SK-N-SH (cell line): ENCODE data around the gene BCR. TPM values are rescaled to one million over a fixed set of nuclear protein-coding genes. Genes with fewer than 3 reads are reported as not detected.

Source experiments
- CTCF ChIA-PET: fragments of 300-600, 350-600 bp; formaldehyde crosslinking; extraction: SDS; loops from one replicate; lab custom pipeline; 2021; lab: Yijun Ruan, JAX
- POLR2A ChIA-PET: fragments of 350-600 bp; sonication (Branson Sonifier 250); formaldehyde crosslinking; extraction: SDS; loops from one replicate; lab custom pipeline; 2020; ENCODE audit warnings: antibody characterized with exemption, inconsistent platforms; lab: Yijun Ruan, JAX
- DNase-seq: peaks from one replicate; pipeline ENCODE4 v3.0.0; 2012
- H2AFZ ChIP-seq: fragments of 200-600 bp; sonication (generic); 2 replicates; pipeline ENCODE4 v1.8.1; 2016; ENCODE audit warnings: antibody characterized with exemption, mild to moderate bottlenecking, low read depth
- H3F3A ChIP-seq: fragments of 200-600 bp; sonication (generic); replicated peaks from 2 replicates; pipeline ENCODE3; 2016; ENCODE audit warnings: antibody characterized with exemption, mild to moderate bottlenecking; ENCODE audit not compliant: insufficient read depth
- H3K27ac ChIP-seq, 2 experiments: fragments of 200-500 bp in 1 of 2; fragments of 200-600 bp in 1 of 2; sonication (Bioruptor generic) in 1 of 2; sonication (generic), shearing (Covaris generic) in 1 of 2; 2 replicates each; pipeline versions ENCODE4 v1.5.1 to v1.6.1; 2014 to 2016; ENCODE audit warnings: low read depth in 2 of 2, inconsistent platforms in 1 of 2, low read length in 1 of 2, mild to moderate bottlenecking in 1 of 2, mixed read lengths in 1 of 2
- H3K27me3 ChIP-seq: fragments of 200-600 bp; sonication (generic), shearing (Covaris generic); 2 replicates; pipeline ENCODE4 v1.6.1; 2016; ENCODE audit warnings: mixed run types; ENCODE audit not compliant: insufficient read depth
- H3K36me3 ChIP-seq, 2 experiments: fragments of 200-500 bp in 1 of 2; fragments of 200-600 bp in 1 of 2; sonication (Bioruptor generic) in 1 of 2; sonication (generic) in 1 of 2; replicated peaks in 1 of 2; 2 replicates each; pipeline versions ENCODE3 to v1.5.1; 2014 to 2016; ENCODE audit warnings: low read length in 1 of 2, mild to moderate bottlenecking in 1 of 2; ENCODE audit not compliant: insufficient read depth in 2 of 2, control insufficient read depth in 1 of 2
- H3K4me1 ChIP-seq, 2 experiments: fragments of 200-500 bp in 1 of 2; fragments of 200-600 bp in 1 of 2; sonication (Bioruptor generic) in 1 of 2; sonication (generic), shearing (Covaris generic) in 1 of 2; 2 replicates each; pipeline versions ENCODE4 v1.5.1 to v1.6.1; 2014 to 2016; ENCODE audit warnings: low read depth in 1 of 2, low read length in 1 of 2, mixed run types in 1 of 2; ENCODE audit not compliant: insufficient read depth in 2 of 2, control insufficient read depth in 1 of 2
- H3K4me2 ChIP-seq: fragments of 200-600 bp; sonication (generic), shearing (Covaris generic); 2 replicates; pipeline ENCODE4 v1.6.1; 2017; ENCODE audit warnings: mixed run types
- H3K4me3 ChIP-seq, 2 experiments: fragments of 200-500 bp in 1 of 2; fragments of 200-600 bp in 1 of 2; sonication (Bioruptor generic) in 1 of 2; sonication (generic), shearing (Covaris generic) in 1 of 2; 2 replicates each; pipeline versions ENCODE4 v1.5.1 to v1.8.1; 2014 to 2016; ENCODE audit warnings: low read depth in 2 of 2, inconsistent platforms in 1 of 2, low read length in 1 of 2, mild to moderate bottlenecking in 1 of 2, mixed read lengths in 1 of 2, moderate library complexity in 1 of 2
- H3K79me2 ChIP-seq: fragments of 200-600 bp; sonication (generic); 2 replicates; pipeline ENCODE4 v1.8.1; 2017; ENCODE audit warnings: mild to moderate bottlenecking; ENCODE audit not compliant: insufficient read depth
- H3K9ac ChIP-seq: fragments of 200-600 bp; sonication (generic); 2 replicates; pipeline ENCODE4 v1.6.1; 2017; ENCODE audit warnings: mixed run types
- H3K9me2 ChIP-seq: fragments of 200-600 bp; sonication (generic); 2 replicates; pipeline ENCODE4 v1.6.1; 2017; ENCODE audit warnings: mixed run types
- H3K9me3 ChIP-seq: fragments of 200-600 bp; sonication (generic); 2 replicates; pipeline ENCODE4 v1.6.1; 2017; ENCODE audit warnings: mixed run types, mild to moderate bottlenecking, moderate library complexity
- H4K20me1 ChIP-seq: fragments of 200-600 bp; sonication (generic); 2 replicates; pipeline ENCODE4 v1.6.1; 2017; ENCODE audit warnings: mild to moderate bottlenecking, mixed run types; ENCODE audit not compliant: insufficient read depth
- CTCF ChIP-seq: fragments of 200-600 bp; sonication (generic); IDR thresholded peaks from 2 replicates; pipeline ENCODE4 v1.6.1; 2017; ENCODE audit warnings: antibody characterized with exemption, mild to moderate bottlenecking, moderate library complexity
- ELF1 ChIP-seq: IDR thresholded peaks from 2 replicates; pipeline ENCODE4 v1.4.0; 2012
- EP300 ChIP-seq, 2 experiments: IDR thresholded peaks; 2 replicates each; pipeline versions ENCODE4 v1.4.0 to v1.6.1; 2012; ENCODE audit warnings: borderline replicate concordance in 1 of 2, low read depth in 1 of 2, low read length in 1 of 2
- EZH2phosphoT487 ChIP-seq: fragments of 200-600 bp; sonication (generic); IDR thresholded peaks from 2 replicates; pipeline ENCODE4 v1.6.1; 2017; ENCODE audit warnings: low read depth, mixed run types, mild to moderate bottlenecking, antibody characterized with exemption, moderate library complexity, borderline replicate concordance
- FOXJ3 ChIP-seq: sonication (generic); formaldehyde crosslinking; IDR thresholded peaks from 2 replicates; pipeline ENCODE4 v1.5.1; 2020; ENCODE audit warnings: mild to moderate bottlenecking, missing genetic modification reagents
- FOXM1 ChIP-seq: IDR thresholded peaks from 2 replicates; pipeline ENCODE4 v1.4.0; 2012; ENCODE audit warnings: low read depth, mild to moderate bottlenecking
- IRF3 ChIP-seq: fragments of 150-350 bp; IDR thresholded peaks from 2 replicates; pipeline ENCODE4 v1.6.1; 2016; ENCODE audit warnings: mild to moderate bottlenecking, low read depth, low read length
- MXI1 ChIP-seq: IDR thresholded peaks from 2 replicates; pipeline ENCODE4 v1.6.1; 2012; ENCODE audit warnings: mild to moderate bottlenecking, low read depth, low read length, improper control_type of control experiment
- RAD21 ChIP-seq: IDR thresholded peaks from 2 replicates; pipeline ENCODE4 v1.6.1; 2012; ENCODE audit warnings: mild to moderate bottlenecking, low read length
- RFX5 ChIP-seq: IDR thresholded peaks from 2 replicates; pipeline ENCODE4 v1.6.1; 2012; ENCODE audit warnings: mild to moderate bottlenecking, improper control_type of control experiment, low read length
- TCF12 ChIP-seq: IDR thresholded peaks from 2 replicates; pipeline ENCODE4 v1.4.0; 2012
- TEAD4 ChIP-seq: IDR thresholded peaks from 2 replicates; pipeline ENCODE4 v1.4.0; 2012; ENCODE audit warnings: mild to moderate bottlenecking, borderline replicate concordance; ENCODE audit not compliant: insufficient read depth
- USF2 ChIP-seq: fragments of 150-350 bp; IDR thresholded peaks from 2 replicates; pipeline ENCODE4 v1.6.1; 2017; ENCODE audit warnings: antibody characterized with exemption, low read length, low read depth, borderline replicate concordance
- YY1 ChIP-seq: IDR thresholded peaks from 2 replicates; pipeline ENCODE4 v1.4.0; 2012; ENCODE audit warnings: low read depth, mild to moderate bottlenecking
- WGBS: methylation state at CpG from one replicate; pipeline ENCODE4 v1.1.6; 2017; ENCODE audit warnings: low lambda C conversion rate; 5-methylcytosine and 5-hydroxymethylcytosine counted together
- polyA plus RNA-seq, 3 experiments: library from polyadenylated mRNA; depleted of rRNA; stranded (reverse); fragments of >200 nt; gene quantifications; 2 replicates each; pipeline ENCODE4 v1.2.3, GENCODE V29; 2012

Gene BCR
- polyA plus RNA-seq, 1 of the 3 experiments (the other 2 are of a cell fraction) = 50.9 TPM

GRCh38 chr22:23239429-23239828 is 59.1 kb downstream of the BCR start:
- Histone ChIP-seq H3K4me1 (peaks cover 17 to 56% of the 10 kb centered on the region in 2 experiments; a peak in 1 of 4 replicates), H3K79me2 (peaks cover 58% of the 10 kb centered on the region; the same call in 1 of the 2 replicates), H2AFZ (no peak overlapping the region), H3K9me3 (no peaks in the 10 kb centered on the region), H3K4me2 (no peak overlapping the region), H3F3A (no peaks in the 10 kb centered on the region), H4K20me1 (peaks cover 25% of the 10 kb centered on the region), H3K27me3 (no peaks in the 10 kb centered on the region), H3K4me3 (no peak overlapping the region), H3K36me3 (no peaks in the 10 kb centered on the region), H3K9me2 (no peaks in the 10 kb centered on the region), H3K27ac (no peak overlapping the region), H3K9ac (no peak overlapping the region)
- TF ChIP-seq ELF1 (no peak), RAD21 (no peak), MXI1 (no peak), CTCF (no peak), YY1 (no peak), TCF12 (no peak), RFX5 (no peak), EZH2phosphoT487 (no peak), EP300 (IDR thresholded peaks at IDR 0.05; ENCODE audit: borderline replicate concordance in 1 of 2, low read depth in 1 of 2, low read length in 1 of 2) (no peak), TEAD4 (no peak), FOXJ3 (CRISPR knock-in tag) (no peak), USF2 (no peak), IRF3 (no peak), FOXM1 (no peak)
- ChIA-PET CTCF (interaction anchor here (0.6 to 1.3 kb wide), 4 partner anchors 10 to 66 kb away, joined by 3 read pairs; partner anchors contain the start of gene BCR), POLR2A (no interaction called here)
- 100% methylated on average over 2 of the region's 2 CpGs for WGBS
- no peak for DNase-seq
